HG03439 (cell line): ENCODE measurements around the gene CLDN24.

Source experiments
- ATAC-seq: cut with Tn5 transposase; IDR thresholded peaks from one replicate; pipeline ENCODE4 v1.9.1; 2021; ENCODE audit warnings: mild to moderate bottlenecking, moderate library complexity; ENCODE audit not compliant: unreplicated experiment

Gene CLDN24

GRCh38 chr4:183322326-183322725 is at the start of gene CLDN24:
CLDN24 (minus strand) TSS chr4:183322426; CDS start chr4:183322426, 0 bp downstream.
- no peak for ATAC-seq

GRCh38 chr4:183370786-183371185 is 48.6 kb upstream of the CLDN24 start:
- no peak for ATAC-seq

- no peak for ATAC-seq
Observed at GRCh38 chr4:183369073-183369472, 46.8 kb upstream of the CLDN24 start.

GRCh38 chr4:183366206-183366835 is 44.1 kb upstream of the CLDN24 start:
- no peak for ATAC-seq

- no peak for ATAC-seq
Observed at GRCh38 chr4:183364025-183364424, 41.8 kb upstream of the CLDN24 start.

- ATAC-seq = no peak
Observed at GRCh38 chr4:183362916-183363542, 40.8 kb upstream of the CLDN24 start.

DNA sequence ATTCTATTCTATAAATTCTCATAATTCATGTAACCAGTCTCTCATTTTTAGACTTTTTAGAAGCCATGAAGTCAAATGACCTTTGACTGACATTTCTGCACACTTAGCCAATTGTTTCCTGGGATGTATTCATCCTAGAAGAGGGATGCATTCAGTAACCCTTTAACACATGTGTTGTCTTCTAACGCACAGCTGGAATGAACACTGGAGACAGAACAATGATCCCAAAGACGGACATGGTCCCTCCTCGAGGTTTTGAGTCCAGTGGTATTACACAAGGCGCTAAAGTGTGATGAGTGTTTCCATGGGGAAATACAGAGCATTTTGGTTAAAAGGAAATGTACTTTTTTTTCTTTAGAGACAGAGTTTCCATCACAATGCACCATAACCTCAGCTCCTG is 39.8 kb upstream of the CLDN24 start:
- no peak for ATAC-seq

DNA sequence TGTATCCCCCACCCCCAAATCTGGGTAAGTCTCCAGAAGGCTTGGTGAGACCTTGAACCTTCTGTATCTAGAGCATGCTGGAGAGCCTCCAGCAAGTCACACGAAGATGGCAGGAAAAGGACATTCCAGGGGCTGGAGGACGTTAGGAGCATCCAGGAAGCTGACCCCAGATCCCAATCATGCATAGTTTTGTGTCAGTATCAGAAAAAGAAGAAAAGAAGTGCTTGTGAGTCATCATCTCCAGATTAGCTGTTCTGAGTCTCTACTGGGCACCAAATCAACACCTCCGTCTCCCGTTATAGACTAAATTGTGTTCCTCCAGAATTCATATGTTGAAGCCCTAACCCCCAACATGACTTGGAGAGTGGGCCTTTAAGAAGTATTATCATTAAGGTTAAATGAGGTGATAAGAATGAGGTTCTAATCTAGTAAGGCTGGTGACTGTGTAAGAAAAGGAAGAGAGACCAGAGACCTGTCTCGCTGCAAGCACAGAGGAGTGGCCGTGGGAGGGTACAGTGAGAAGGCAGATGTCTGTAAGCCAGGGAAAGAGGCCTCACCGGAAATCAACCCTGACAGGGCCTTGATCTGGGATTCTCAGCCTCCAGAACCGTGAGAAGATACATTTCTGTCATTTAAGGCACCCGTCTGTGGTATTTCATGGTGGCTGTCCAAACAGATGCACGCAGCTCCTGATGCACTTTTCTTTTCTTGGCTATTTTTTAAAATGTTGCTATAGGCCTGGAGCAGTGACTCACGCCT is 38.1 kb upstream of the CLDN24 start:
- ATAC-seq = no peak

DNA sequence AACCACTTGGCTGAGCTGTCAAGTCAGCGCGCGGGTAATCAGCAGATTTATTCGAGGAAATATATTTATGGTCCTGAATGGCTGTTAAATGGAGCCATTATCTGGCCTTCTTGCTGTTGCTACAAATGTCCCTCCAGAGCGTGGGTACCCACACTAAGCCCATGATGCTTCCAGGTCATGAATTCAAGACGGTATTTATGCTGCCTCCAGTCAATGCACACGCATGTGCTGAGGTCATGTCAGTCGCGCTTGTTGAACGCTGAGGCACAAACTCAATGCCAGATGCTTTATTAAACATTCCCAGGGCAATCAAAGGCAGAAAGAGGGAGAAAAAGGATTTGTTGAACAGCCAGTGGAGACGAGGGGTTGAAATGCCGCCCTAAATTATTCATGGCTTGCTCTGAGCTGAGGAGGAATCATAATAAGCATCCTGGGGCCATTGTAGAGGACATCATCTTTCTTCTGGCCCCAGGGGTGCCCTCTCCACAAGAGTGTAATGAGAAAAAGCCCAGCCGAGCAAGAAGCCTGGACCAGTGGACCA is 36.1 kb upstream of the CLDN24 start:
- no peak for ATAC-seq

DNA sequence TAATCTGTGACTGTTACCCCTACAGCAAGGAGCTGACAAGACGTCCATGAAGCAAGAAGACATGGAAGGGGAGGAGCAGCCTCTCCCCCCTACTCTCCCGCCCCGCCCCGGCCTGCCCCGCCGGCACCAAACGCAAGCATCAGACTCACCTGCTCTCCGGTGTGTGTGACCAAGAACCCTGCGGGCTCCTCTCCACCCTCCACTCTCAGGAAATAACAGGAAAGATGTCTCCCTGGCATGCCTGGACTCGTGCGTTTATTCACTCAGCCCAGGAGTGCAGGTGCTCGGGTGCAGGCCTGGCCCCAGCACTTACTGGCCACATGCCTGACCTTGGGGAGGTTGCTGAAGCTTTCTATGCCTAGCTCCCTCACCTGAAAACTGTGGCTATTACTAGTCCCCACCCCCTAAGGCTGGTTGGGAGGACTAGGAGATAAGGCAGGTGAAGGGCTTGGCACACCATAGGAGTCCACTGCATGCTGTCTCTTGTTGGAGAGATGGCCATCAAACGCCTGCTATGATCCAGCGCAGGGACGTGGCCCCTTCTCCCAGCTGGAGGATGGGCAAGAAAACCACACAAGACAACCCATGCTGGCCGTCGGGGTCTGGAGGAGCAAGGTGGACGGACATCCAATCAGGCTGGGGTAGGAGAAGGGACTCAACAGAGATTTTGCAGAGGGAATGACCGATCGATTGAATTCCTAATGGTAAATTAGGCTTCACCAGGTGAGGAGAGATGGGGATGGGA is 34.9 kb upstream of the CLDN24 start:
- no peak for ATAC-seq

- no peak for ATAC-seq
Observed at GRCh38 chr4:183356173-183356830, 34.1 kb upstream of the CLDN24 start.

- ATAC-seq = no peak
Observed at GRCh38 chr4:183355405-183355804, 33.2 kb upstream of the CLDN24 start.

DNA sequence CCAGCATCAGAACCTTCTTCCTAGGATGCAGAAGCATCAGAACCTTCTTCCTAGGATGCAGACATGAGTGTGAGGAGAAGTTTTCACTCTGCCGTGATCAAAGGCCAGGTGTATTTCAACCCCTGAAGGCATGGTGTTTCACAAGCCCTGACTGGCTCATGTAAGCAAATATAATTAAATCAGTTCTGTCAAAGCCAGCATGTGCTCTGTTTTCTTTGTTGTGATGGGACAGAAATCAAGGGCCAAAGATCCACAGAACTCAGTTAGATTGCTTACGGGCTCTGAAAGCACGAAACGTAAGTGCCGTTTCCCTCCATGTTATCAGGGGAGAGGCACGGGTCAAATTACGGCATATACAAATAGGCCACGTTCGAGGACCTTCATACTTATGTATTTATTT is 32.0 kb upstream of the CLDN24 start:
- ATAC-seq = no peak

DNA sequence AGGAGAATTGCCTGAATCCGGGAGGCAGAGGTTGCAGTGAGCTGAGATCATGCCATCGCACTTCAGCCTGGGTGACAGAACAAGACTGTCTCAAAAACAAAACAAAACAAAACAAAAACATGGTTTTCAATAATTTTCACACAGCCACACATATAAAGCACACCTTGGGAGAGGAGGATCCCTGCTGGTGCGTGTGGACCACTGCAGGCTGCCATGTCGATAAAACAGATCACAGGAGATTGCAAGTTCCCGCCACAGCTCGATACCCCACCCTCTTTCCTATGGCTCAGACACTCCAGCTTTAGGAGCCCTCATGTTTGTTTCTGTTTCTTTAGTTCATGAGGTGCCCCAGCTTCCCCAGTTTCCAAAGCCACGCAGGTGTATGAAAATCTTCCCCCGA is 31.3 kb upstream of the CLDN24 start:
- ATAC-seq = no peak

DNA sequence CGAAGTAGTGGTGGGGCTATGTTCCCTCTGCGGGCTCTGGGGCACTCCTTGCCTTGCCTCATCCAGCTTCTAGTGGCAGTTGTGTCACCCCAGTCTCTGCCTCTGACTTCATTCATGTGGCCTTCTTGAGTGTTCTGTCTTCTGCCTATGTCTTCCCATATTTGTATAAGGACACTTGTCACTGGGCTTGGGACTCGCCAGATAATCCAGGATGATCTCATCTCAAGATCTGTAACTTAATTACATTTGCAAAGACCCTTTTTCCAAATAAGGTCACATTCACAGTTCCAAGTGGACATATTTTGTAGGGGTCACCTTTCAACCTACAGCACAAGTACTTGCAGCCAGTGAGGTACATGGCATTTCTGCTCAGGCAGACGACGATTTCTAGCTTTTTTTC is 30.3 kb upstream of the CLDN24 start:
- no peak for ATAC-seq

- no peak for ATAC-seq
Observed at GRCh38 chr4:183350317-183351071, 28.3 kb upstream of the CLDN24 start.

DNA sequence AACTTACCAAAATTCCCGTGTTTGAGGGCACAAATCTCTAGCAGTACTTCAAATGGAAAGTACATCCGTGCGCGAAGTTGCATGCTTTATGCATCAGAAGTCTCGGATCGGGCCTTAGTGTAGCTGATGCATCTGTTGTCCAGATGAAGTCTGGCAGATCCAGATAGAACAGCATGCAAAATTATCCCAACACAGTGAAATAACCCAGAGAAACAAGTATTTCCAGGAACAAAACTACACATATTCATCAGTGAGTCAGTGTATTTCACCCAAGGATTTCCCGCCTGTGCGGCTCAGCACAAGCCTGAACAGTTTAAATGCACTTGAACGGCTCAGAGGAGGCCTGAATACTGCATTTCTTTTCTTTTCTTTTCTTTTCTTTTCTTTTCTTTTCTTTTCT is 27.4 kb upstream of the CLDN24 start:
- no peak for ATAC-seq

- ATAC-seq = no peak
Observed at GRCh38 chr4:183348706-183349659, 26.8 kb upstream of the CLDN24 start.

- ATAC-seq = no peak
Observed at GRCh38 chr4:183348136-183348535, 25.9 kb upstream of the CLDN24 start.
